ENCODE data around the gene ACTRT2. TPM values are rescaled to one million over a fixed set of nuclear protein-coding genes. Genes with fewer than 3 reads are reported as not detected.

Gene ACTRT2
- total and polyA plus RNA-seq, 2 of the 8 experiments (the other 6 are each of a cell fraction or from before 2014, with no cell fraction given): not detected

DNA sequence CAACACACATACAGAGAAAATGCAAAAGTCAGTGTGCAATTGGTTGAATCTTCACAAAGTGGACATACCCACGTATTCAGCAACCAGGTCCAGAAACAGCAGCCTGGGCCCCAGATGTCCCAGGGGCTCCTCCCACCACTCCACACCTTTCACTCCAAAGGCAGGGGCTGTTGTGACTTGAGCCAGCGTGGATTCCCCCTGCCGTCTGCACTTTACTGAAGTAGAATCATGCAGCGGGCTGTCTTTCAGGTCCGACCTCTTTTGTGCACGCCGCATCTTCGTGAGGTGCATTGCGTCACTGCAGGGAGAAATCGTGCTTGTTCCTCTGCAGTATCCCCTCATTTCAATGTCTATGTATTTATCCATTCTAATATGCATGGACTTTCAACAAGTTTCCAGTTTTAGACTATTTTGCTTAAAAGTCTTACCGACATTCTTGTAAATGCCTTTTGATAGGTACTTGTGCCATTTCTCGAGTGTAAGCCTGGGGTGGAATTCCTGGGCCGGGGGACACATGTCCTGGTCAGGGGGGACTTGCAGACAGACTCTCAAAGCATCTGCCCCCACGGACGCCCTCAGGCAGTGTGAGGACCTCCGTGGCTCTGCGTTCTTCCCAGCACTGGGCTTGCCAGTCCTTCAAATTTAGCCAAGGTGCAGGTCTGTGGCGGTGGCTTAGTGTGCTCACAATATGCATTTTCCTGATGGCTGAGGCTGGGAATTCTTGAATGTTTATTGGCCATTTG, 29.3 kb upstream of the ACTRT2 start (continued):
- TF ChIP-seq, protein P1, sequence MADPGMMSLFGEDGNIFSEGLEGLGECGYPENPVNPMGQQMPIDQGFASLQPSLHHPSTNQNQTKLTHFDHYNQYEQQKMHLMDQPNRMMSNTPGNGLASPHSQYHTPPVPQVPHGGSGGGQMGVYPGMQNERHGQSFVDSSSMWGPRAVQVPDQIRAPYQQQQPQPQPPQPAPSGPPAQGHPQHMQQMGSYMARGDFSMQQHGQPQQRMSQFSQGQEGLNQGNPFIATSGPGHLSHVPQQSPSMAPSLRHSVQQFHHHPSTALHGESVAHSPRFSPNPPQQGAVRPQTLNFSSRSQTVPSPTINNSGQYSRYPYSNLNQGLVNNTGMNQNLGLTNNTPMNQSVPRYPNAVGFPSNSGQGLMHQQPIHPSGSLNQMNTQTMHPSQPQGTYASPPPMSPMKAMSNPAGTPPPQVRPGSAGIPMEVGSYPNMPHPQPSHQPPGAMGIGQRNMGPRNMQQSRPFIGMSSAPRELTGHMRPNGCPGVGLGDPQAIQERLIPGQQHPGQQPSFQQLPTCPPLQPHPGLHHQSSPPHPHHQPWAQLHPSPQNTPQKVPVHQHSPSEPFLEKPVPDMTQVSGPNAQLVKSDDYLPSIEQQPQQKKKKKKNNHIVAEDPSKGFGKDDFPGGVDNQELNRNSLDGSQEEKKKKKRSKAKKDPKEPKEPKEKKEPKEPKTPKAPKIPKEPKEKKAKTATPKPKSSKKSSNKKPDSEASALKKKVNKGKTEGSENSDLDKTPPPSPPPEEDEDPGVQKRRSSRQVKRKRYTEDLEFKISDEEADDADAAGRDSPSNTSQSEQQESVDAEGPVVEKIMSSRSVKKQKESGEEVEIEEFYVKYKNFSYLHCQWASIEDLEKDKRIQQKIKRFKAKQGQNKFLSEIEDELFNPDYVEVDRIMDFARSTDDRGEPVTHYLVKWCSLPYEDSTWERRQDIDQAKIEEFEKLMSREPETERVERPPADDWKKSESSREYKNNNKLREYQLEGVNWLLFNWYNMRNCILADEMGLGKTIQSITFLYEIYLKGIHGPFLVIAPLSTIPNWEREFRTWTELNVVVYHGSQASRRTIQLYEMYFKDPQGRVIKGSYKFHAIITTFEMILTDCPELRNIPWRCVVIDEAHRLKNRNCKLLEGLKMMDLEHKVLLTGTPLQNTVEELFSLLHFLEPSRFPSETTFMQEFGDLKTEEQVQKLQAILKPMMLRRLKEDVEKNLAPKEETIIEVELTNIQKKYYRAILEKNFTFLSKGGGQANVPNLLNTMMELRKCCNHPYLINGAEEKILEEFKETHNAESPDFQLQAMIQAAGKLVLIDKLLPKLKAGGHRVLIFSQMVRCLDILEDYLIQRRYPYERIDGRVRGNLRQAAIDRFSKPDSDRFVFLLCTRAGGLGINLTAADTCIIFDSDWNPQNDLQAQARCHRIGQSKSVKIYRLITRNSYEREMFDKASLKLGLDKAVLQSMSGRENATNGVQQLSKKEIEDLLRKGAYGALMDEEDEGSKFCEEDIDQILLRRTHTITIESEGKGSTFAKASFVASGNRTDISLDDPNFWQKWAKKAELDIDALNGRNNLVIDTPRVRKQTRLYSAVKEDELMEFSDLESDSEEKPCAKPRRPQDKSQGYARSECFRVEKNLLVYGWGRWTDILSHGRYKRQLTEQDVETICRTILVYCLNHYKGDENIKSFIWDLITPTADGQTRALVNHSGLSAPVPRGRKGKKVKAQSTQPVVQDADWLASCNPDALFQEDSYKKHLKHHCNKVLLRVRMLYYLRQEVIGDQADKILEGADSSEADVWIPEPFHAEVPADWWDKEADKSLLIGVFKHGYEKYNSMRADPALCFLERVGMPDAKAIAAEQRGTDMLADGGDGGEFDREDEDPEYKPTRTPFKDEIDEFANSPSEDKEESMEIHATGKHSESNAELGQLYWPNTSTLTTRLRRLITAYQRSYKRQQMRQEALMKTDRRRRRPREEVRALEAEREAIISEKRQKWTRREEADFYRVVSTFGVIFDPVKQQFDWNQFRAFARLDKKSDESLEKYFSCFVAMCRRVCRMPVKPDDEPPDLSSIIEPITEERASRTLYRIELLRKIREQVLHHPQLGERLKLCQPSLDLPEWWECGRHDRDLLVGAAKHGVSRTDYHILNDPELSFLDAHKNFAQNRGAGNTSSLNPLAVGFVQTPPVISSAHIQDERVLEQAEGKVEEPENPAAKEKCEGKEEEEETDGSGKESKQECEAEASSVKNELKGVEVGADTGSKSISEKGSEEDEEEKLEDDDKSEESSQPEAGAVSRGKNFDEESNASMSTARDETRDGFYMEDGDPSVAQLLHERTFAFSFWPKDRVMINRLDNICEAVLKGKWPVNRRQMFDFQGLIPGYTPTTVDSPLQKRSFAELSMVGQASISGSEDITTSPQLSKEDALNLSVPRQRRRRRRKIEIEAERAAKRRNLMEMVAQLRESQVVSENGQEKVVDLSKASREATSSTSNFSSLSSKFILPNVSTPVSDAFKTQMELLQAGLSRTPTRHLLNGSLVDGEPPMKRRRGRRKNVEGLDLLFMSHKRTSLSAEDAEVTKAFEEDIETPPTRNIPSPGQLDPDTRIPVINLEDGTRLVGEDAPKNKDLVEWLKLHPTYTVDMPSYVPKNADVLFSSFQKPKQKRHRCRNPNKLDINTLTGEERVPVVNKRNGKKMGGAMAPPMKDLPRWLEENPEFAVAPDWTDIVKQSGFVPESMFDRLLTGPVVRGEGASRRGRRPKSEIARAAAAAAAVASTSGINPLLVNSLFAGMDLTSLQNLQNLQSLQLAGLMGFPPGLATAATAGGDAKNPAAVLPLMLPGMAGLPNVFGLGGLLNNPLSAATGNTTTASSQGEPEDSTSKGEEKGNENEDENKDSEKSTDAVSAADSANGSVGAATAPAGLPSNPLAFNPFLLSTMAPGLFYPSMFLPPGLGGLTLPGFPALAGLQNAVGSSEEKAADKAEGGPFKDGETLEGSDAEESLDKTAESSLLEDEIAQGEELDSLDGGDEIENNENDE (IDR thresholded peaks at IDR 0.05; ENCODE audit: insufficient replicate concordance, low read length): no peak
- no peak for TF ChIP-seq MAFK (IDR thresholded peaks at IDR 0.05; ENCODE audit: low read depth, low read length)
- no peak for TF ChIP-seq CTBP2 (IDR thresholded peaks at IDR 0.05; ENCODE audit: borderline replicate concordance, insufficient read depth, insufficient read length, low read length)

All from H1 (cell line).